Activated B cell treated with CpG ODN at 0.5 μM for 24 hours (primary cell): Measurements from ENCODE around the gene PNMA5. TPM values are rescaled to one million over a fixed set of nuclear protein-coding genes. Genes with fewer than 3 reads are reported as not detected.
A peak's percentile ranks its signal among the peaks of the same experiment; 100 is the strongest.

Experiments
- ATAC-seq: fragments of 200-7000 bp; cut with Tn5 transposase; one replicate; pipeline ENCODE4 v1.10.0; 2021; ENCODE audit warnings: low read depth, mild to moderate bottlenecking, moderate library complexity
- CTCF ChIA-PET: fragments of 350-600 bp; sonication (Branson Sonifier 250); formaldehyde crosslinking; loops from one replicate; lab custom pipeline; 2021; ENCODE audit warnings: antibody characterized with exemption; lab: Charles Lee
- POLR2A ChIA-PET: fragments of 350-600 bp; sonication (Branson Sonifier 250); formaldehyde crosslinking; loops from one replicate; lab custom pipeline; 2021; ENCODE audit warnings: antibody characterized with exemption; lab: Charles Lee
- DNase-seq: peaks from one replicate; pipeline ENCODE4 v3.0.0; 2022
- H3K27ac Mint-ChIP-seq: one replicate; pipeline ENCODE4 v1.8.0; 2020; ENCODE audit warnings: mixed read lengths
- H3K27me3 Mint-ChIP-seq: one replicate; pipeline ENCODE4 v1.8.0; 2021; ENCODE audit warnings: mixed read lengths
- H3K36me3 Mint-ChIP-seq: one replicate; pipeline ENCODE4 v1.8.0; 2021; ENCODE audit warnings: low read depth, mixed read lengths
- H3K4me1 Mint-ChIP-seq: one replicate; pipeline ENCODE4 v1.8.0; 2021; ENCODE audit warnings: mixed read lengths
- H3K4me3 Mint-ChIP-seq: one replicate; pipeline ENCODE4 v1.8.0; 2020; ENCODE audit warnings: mild to moderate bottlenecking, mixed read lengths
- H3K9me3 Mint-ChIP-seq: one replicate; pipeline ENCODE4 v1.8.0; 2020; ENCODE audit warnings: mixed read lengths
- CTCF ChIP-seq: fragments of 200-600 bp; IDR thresholded peaks from one replicate; pipeline ENCODE4 v1.8.0; 2022; ENCODE audit warnings: antibody characterized with exemption, mild to moderate bottlenecking
- intact Hi-C: fragments of 100-400 bp; cut with micrococcal nuclease; formaldehyde crosslinking; loops from one replicate; pipeline ENCODE4 v1.15.1; 2024
- total RNA-seq: library from RNA; stranded (reverse); gene quantifications from 2 replicates; pipeline ENCODE4 v1.2.3, GENCODE V29; 2022

The PNMA5 gene
- total RNA-seq, 1 donor from 2014 or later, result not detected

GRCh38 chrX:152958047-152958446, 35.9 kb downstream of the PNMA5 start:
- H3K9me3 Mint-ChIP-seq, result no peaks in the 10 kb centered on the region
- CTCF ChIA-PET, result interaction anchor here (1.1 to 2.1 kb wide), 2 partner anchors 16 to 710 kb away, joined by 3 to 10 read pairs; no protein-coding TSS in a partner anchor
- peak overlapping the region; percentile 71 for H3K4me3 Mint-ChIP-seq
- no peaks in the 10 kb centered on the region for H3K36me3 Mint-ChIP-seq
- peak overlapping the region; percentile 83 for H3K27ac Mint-ChIP-seq
- intact Hi-C loops, result loop anchor here (1.0 to 10.0 kb wide), 4 partner anchors 17 to 1097 kb away; no protein-coding TSS in a partner anchor
- peaks cover 9% of the 10 kb centered on the region for H3K4me1 Mint-ChIP-seq
- ATAC-seq (no peak), DNase-seq (no peak)
- POLR2A ChIA-PET, result interaction anchor here (1.0 to 1.5 kb wide), 2 partner anchors 17 to 1013 kb away, joined by 3 to 6 read pairs; no protein-coding TSS in a partner anchor
- no peaks in the 10 kb centered on the region for H3K27me3 Mint-ChIP-seq
- no peak for TF ChIP-seq CTCF

GRCh38 chrX:152950786-152951185, 43.1 kb downstream of the PNMA5 start:
- DNase-seq, result no peak
- H3K9me3 Mint-ChIP-seq, result no peaks in the 10 kb centered on the region
- H3K27ac Mint-ChIP-seq, result no peak overlapping the region
- CTCF ChIA-PET, result no interaction called here
- no peaks in the 10 kb centered on the region for H3K27me3 Mint-ChIP-seq
- no peaks in the 10 kb centered on the region for H3K4me1 Mint-ChIP-seq
- no peak for ATAC-seq
- TF ChIP-seq CTCF, result no peak
- no peak overlapping the region for H3K4me3 Mint-ChIP-seq
- intact Hi-C loops, result loop anchor here (10.0 kb wide), 1 partner anchor 1104 kb away; no protein-coding TSS in a partner anchor
- POLR2A ChIA-PET, result no interaction called here
- peaks cover 10% of the 10 kb centered on the region for H3K36me3 Mint-ChIP-seq

GRCh38 chrX:152949114-152949513, 44.8 kb downstream of the PNMA5 start:
- no peak for TF ChIP-seq CTCF
- ATAC-seq, result no peak
- POLR2A ChIA-PET, result no interaction called here
- CTCF ChIA-PET, result no interaction called here
- intact Hi-C loops, result loop anchor here (10.0 kb wide), 1 partner anchor 816 kb away; the partner anchor contains the start of gene PLXNB3
- H3K27ac Mint-ChIP-seq, result no peak overlapping the region
- H3K9me3 Mint-ChIP-seq, result no peaks in the 10 kb centered on the region
- no peaks in the 10 kb centered on the region for H3K4me1 Mint-ChIP-seq
- no peak for DNase-seq
- H3K27me3 Mint-ChIP-seq, result no peaks in the 10 kb centered on the region
- peaks cover 10% of the 10 kb centered on the region for H3K36me3 Mint-ChIP-seq
- H3K4me3 Mint-ChIP-seq, result no peak overlapping the region

- no peak overlapping the region for H3K27ac Mint-ChIP-seq
- ChIA-PET CTCF (no interaction called here), POLR2A (no interaction called here)
- peaks cover 10% of the 10 kb centered on the region for H3K36me3 Mint-ChIP-seq
- no peaks in the 10 kb centered on the region for H3K27me3 Mint-ChIP-seq
- ATAC-seq (no peak), DNase-seq (no peak)
- H3K9me3 Mint-ChIP-seq, result no peaks in the 10 kb centered on the region
- no peak for TF ChIP-seq CTCF
- intact Hi-C loops, result loop anchor here (10.0 kb wide), 1 partner anchor 818 kb away; the partner anchor contains the start of gene PLXNB3
- peaks cover 4% of the 10 kb centered on the region for H3K4me1 Mint-ChIP-seq
- H3K4me3 Mint-ChIP-seq, result no peak overlapping the region
Observed at GRCh38 chrX:152946681-152947080, 47.2 kb downstream of the PNMA5 start.

GRCh38 chrX:152945021-152945979, 48.6 kb downstream of the PNMA5 start:
- Mint-ChIP-seq H3K27ac (no peak overlapping the region), H3K36me3 (peaks cover 13% of the 10 kb centered on the region), H3K27me3 (no peaks in the 10 kb centered on the region), H3K4me3 (no peak overlapping the region), H3K4me1 (peaks cover 9% of the 10 kb centered on the region), H3K9me3 (no peaks in the 10 kb centered on the region)
- DNase-seq (no peak), ATAC-seq (no peak)
- ChIA-PET POLR2A (no interaction called here), CTCF (no interaction called here)
- intact Hi-C loops, result loop anchor here (10.0 kb wide), 1 partner anchor 820 kb away; the partner anchor contains the start of gene PLXNB3
- no peak for TF ChIP-seq CTCF
